ENCODE measurements around the gene ORAI2. TPM values are rescaled to one million over a fixed set of nuclear protein-coding genes. Genes with fewer than 3 reads are reported as not detected.

ORAI2 gene
- total RNA-seq, 2 experiments from 2014 or later = 58.1 to 73.7 TPM

DNA sequence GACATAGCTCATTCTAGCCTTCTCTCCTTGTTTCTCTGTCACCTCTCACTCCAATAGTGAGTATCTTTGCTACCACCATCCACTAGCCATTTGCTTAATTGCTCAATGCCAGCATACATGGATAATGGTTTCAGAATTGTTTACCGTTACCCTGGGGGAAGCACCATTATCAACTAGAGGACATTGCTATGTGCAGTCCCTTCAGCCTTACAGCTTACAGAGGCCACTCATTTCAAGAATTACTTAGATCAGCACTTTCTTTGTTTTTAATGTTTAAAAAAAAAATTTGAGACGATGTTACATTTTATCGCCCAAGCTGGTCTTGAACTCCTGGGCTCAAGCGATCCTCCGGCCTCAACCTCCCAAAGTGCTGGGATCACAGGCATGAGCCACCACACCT lies 14.8 kb upstream of the ORAI2 start:
- Mint-ChIP-seq H3K4me3 (no peak overlapping the region), H3K27ac (peak overlapping the region; percentile 38), H3K4me1 (peaks cover 69% of the 10 kb centered on the region), H3K36me3 (peaks cover 41% of the 10 kb centered on the region), H3K9me3 (ENCODE audit: low read depth) (no peaks in the 10 kb centered on the region), H3K27me3 (no peaks in the 10 kb centered on the region)
- CTCF ChIA-PET = interaction anchor here (1.0 to 4.1 kb wide), 4 partner anchors 8 to 15 kb away, joined by 3 to 40 read pairs (median 8); partner anchors contain the start of gene ORAI2
- no peak for ATAC-seq
- DNase-seq = no peak

DNA sequence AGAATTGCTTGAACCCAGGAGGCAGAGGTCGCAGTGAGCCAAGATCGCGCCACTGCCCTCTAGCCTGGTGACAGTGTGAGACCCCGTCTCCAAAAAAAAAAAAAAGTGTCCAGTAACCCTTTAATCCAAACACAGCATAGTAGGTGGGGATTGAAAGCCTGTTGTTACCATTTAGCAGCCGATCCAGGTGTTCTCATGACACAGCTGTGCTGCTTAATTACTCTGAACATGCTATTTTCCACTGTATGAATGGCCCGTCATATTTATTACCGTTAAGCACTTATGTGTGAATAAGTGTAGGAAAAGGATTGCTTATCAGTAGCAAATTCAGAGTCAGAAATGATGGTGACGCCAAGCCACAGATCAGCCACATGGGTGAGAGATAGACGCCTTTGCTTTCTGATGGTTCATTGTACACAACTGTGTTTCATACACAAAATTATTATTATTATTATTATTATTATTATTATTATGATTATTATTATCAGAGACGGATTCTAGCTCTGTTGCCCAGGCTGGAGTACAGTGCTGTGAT lies 11.6 kb upstream of the ORAI2 start:
- Mint-ChIP-seq H3K4me1 (peaks cover 68% of the 10 kb centered on the region), H3K4me3 (no peak overlapping the region), H3K27me3 (no peaks in the 10 kb centered on the region), H3K9me3 (ENCODE audit: low read depth) (no peaks in the 10 kb centered on the region), H3K27ac (no peak overlapping the region), H3K36me3 (peaks cover 37% of the 10 kb centered on the region)
- CTCF ChIA-PET = interaction anchor here (1.0 kb wide), 1 partner anchor 17 kb away, joined by 3 read pairs; no protein-coding TSS in a partner anchor
- DNase-seq (no peak), ATAC-seq (no peak)

DNA sequence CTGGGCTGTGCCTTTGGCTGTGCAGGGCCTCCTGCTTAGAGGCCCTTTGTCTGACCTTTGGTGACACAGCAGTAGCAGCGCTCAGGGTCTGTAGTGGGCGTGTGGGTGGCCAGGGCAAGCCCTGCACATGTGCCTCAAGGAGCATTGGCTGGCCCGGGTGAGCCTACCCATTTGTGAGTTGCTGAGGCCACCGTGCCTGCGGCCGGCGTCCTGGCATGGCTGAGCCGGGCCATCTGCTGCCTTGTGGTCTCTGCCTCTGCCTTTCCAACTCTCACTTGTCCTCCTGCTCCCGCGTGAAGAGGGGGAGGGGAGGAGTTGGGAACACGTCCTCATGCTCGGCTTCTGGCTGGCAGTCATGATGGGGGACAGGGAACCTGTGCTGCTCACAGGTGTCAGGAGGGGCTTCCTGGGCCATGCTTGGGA lies 9.2 kb upstream of the ORAI2 start:
- H3K27me3 Mint-ChIP-seq = no peaks in the 10 kb centered on the region
- H3K4me1 Mint-ChIP-seq = peaks cover 66% of the 10 kb centered on the region
- H3K4me3 Mint-ChIP-seq = no peak overlapping the region
- no peak for ATAC-seq
- no peak for DNase-seq
- peaks cover 30% of the 10 kb centered on the region for H3K36me3 Mint-ChIP-seq
- H3K27ac Mint-ChIP-seq = peak overlapping the region; percentile 99
- CTCF ChIA-PET = interaction anchor here (1.2 to 1.3 kb wide), 2 partner anchors 9 to 28 kb away, joined by 3 to 6 read pairs; partner anchors contain the start of gene PRKRIP1
- H3K9me3 Mint-ChIP-seq (ENCODE audit: low read depth) = no peaks in the 10 kb centered on the region

DNA sequence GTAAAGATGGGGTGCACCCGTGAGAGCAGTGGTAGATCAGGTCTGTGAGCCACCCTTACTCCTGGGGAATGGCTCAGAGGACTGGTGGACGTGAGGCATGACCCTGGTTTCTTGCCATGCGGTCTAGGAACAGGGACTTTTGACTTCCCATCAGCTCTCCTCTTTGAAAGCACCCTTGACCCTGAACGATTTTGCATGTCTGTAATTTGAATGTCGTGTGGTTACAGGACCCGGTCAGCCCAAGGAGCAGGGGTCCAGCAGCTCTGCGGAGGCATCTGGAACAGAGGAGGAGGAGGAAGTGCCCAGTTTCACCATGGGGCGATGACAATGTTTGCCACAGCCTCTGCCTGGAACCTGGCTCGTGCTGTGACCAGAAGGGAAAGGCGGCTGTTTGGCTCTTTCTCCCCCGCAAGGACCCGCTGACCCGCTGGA lies 8.6 kb upstream of the ORAI2 start:
- Mint-ChIP-seq H3K27me3 (no peaks in the 10 kb centered on the region), H3K36me3 (peaks cover 30% of the 10 kb centered on the region), H3K4me3 (no peak overlapping the region), H3K9me3 (ENCODE audit: low read depth) (no peaks in the 10 kb centered on the region), H3K4me1 (peaks cover 68% of the 10 kb centered on the region), H3K27ac (peak overlapping the region; percentile 99)
- DNase-seq (no peak), ATAC-seq (no peak)
- CTCF ChIA-PET = interaction anchor here (1.3 to 2.9 kb wide), 3 partner anchors 8 to 12 kb away, joined by 6 to 40 read pairs (median 14); no protein-coding TSS in a partner anchor

DNA sequence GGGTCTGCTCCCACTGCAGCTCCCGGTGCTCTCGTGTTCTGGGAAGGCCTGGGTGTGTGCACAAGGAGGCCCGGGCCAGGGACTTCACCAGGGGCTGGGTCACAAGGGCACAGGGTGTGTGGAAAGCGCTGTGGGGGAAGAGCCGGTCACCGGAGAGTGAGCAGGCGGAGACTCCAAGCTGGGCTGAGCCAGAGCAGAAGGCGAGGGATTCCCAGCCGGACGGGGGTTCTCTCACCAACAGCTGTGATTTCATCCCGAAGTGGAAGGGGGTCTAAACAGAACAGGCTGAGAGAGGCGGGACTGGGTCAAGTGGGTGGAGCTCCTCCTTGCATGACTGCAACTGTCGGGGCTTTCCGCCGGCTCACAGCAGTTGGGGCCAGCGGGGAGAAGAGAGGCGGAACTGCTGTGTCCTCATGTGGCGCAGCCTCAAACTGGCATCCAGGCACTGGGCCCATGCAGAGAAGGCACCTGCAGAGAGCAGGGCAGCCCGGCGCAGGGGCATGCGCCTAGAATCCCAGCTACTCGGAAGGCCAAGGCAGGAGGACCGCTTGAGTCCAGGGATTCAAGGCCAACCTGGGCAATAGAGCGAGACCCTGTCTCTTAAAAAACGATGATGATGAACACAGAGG lies 7.6 kb upstream of the ORAI2 start:
- H3K9me3 Mint-ChIP-seq (ENCODE audit: low read depth) = no peaks in the 10 kb centered on the region
- peak overlapping the region; percentile 99 for H3K27ac Mint-ChIP-seq
- ATAC-seq (peak; percentile 87), DNase-seq (peak; percentile 93)
- H3K27me3 Mint-ChIP-seq = no peaks in the 10 kb centered on the region
- CTCF ChIA-PET = interaction anchor here (0.9 to 2.9 kb wide), 7 partner anchors 9 to 42 kb away, joined by 3 to 40 read pairs (median 6); partner anchors contain the start of genes ALKBH4 and PRKRIP1
- H3K4me3 Mint-ChIP-seq = peak overlapping the region; percentile 77
- peaks cover 65% of the 10 kb centered on the region for H3K4me1 Mint-ChIP-seq
- H3K36me3 Mint-ChIP-seq = peaks cover 23% of the 10 kb centered on the region

DNA sequence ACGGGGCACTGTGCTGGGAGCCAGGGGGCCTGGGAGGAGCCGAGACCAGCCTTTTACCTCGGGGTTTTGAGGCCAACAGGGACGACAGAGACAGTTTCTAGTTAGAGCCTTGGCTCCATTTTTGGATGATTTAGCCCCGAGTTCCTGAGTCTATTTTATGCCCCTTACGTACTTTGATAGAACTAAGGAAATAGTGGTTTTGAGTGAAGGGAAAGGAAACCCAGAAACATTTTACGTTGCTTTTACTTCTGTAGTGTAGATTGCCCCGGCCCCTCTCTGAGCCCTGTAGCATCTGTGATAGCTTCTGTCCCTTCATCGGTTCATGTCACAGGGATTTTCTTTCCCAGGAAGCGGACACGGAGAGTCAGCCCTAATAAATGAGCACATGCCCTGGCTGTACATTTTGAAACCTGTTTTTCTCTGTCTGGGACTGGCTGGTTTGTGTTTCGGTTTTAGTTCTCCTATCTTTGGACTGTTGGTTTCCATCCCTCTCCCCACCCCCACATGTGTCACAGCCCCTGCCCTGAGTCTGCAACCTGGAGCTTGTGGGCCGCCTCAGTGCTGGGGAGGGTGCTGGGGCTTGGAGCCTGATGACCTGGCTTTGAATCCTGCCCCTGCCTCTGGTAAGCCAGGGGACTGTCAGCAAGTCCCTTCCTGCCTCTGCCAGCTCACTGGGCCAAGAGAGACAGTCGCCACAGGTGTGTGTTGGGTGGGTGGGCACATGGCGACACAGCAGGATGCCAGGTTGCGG lies 6.9 kb upstream of the ORAI2 start:
- peak; percentile 74 for ATAC-seq
- peaks cover 19% of the 10 kb centered on the region for H3K36me3 Mint-ChIP-seq
- peaks cover 68% of the 10 kb centered on the region for H3K4me1 Mint-ChIP-seq
- CTCF ChIA-PET = interaction anchor here (0.9 to 2.9 kb wide), 9 partner anchors 10 to 41 kb away, joined by 3 to 40 read pairs (median 5); partner anchors contain the start of genes ALKBH4 and PRKRIP1
- H3K4me3 Mint-ChIP-seq = peak overlapping the region; percentile 77
- no peaks in the 10 kb centered on the region for H3K27me3 Mint-ChIP-seq
- peak; percentile 88 for DNase-seq
- peak overlapping the region; percentile 99 for H3K27ac Mint-ChIP-seq
- no peaks in the 10 kb centered on the region for H3K9me3 Mint-ChIP-seq (ENCODE audit: low read depth)

DNA sequence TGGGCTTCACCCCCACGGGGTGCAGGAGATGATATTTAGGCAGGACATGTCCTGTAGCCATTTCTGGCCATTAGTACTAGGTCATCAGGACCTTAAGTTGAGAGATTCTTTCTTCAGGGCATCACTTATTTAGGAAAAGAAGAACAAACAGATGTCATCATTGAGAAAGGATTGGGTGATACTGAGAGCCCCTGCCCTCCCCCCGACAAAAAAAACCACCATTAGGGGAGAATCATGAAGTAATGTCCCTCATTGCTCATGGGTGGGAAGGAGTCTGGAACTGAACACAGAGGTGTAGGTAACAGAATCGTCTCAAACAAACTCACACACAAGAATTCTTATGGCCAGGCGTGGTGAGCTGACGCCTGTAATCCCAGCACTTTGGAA lies 6.4 kb upstream of the ORAI2 start:
- H3K4me1 Mint-ChIP-seq = peaks cover 71% of the 10 kb centered on the region
- CTCF ChIA-PET = interaction anchor here (1.2 to 2.9 kb wide), 6 partner anchors 10 to 37 kb away, joined by 3 to 40 read pairs (median 7); partner anchors contain the start of genes ALKBH4 and PRKRIP1
- H3K9me3 Mint-ChIP-seq (ENCODE audit: low read depth) = no peaks in the 10 kb centered on the region
- H3K36me3 Mint-ChIP-seq = peaks cover 16% of the 10 kb centered on the region
- H3K27ac Mint-ChIP-seq = peak overlapping the region; percentile 99
- no peak for ATAC-seq
- H3K27me3 Mint-ChIP-seq = no peaks in the 10 kb centered on the region
- DNase-seq = no peak
- H3K4me3 Mint-ChIP-seq = peak overlapping the region; percentile 77

DNA sequence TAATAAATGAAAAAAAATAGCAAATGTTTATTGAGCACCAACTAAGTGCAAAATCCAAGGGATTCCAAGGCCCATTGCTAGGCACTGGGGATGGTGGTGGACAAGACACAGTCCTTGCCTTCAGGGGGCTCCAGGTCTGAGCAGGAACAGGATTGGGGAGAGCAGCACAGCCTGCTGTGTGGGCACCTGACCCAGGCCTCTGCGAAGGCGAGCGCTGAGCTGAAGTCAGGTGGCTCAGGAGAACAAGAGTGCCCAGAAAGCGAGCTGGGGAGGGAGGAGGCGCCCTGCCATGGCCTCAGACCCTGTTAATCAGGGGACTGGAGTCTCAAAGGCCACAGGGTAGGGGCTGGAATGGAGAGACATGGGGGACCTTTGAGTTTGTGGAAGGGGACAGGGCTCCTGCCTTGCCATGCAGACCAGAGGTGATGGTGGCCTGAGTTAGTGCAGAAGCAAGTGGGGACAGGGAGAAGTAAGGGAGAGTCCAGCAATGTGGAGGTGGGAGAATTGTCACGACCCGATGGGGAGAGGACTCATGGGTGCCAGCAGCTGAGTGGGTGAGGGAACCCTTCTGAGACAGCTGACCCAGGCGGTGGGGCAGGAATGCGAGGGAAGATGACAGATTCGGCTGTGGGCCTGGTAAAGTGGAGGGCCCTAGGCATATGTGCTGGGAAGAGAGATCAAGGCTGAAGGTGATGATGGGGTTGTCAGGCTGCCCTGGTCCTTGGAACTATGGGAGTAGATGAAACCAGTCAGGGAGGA lies 4.1 kb upstream of the ORAI2 start:
- no peak overlapping the region for H3K4me3 Mint-ChIP-seq
- no peaks in the 10 kb centered on the region for H3K9me3 Mint-ChIP-seq (ENCODE audit: low read depth)
- peaks cover 75% of the 10 kb centered on the region for H3K4me1 Mint-ChIP-seq
- peak overlapping the region; percentile 75 for H3K27ac Mint-ChIP-seq
- ATAC-seq = no peak
- CTCF ChIA-PET = interaction anchor here (1.5 kb wide), 1 partner anchor 25 kb away, joined by 6 read pairs; no protein-coding TSS in a partner anchor
- no peaks in the 10 kb centered on the region for H3K27me3 Mint-ChIP-seq
- DNase-seq = no peak
- peaks cover 17% of the 10 kb centered on the region for H3K36me3 Mint-ChIP-seq

DNA sequence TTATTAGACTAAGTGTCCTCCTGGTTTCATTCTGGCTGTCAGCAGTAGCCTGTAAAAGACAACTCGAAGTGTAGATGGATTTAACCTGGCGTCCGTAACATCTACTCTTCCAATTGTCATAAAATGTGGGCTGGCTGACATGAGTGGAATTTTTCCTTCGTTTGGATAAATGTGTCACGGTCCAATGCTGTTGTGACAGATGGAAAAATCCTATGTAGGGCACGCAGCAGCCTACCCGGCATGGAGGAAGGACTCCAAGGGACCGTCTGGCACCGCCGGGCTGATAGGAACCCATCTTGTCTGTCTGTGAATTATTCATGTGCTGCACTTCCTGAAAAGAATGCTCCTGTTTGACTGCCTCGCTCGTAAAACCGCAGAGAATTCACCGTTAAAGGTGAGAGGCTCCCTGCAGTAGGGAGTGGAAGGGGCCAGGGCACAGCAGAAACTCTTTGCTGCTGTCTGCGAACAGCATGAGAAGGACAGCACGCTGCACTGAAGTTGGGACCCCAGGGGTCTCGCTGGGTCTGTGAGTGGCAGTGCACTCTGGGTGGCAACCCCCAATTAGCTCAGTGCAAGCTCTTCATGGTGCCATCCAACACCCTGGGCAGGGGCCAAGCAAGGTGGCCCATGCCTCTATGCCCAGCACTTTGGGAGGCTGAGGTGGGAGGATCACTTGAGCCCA lies 1.6 kb upstream of the ORAI2 start:
- Mint-ChIP-seq H3K36me3 (peaks cover 16% of the 10 kb centered on the region), H3K4me3 (peak overlapping the region; percentile 27), H3K4me1 (peaks cover 65% of the 10 kb centered on the region), H3K27me3 (no peaks in the 10 kb centered on the region), H3K9me3 (ENCODE audit: low read depth) (no peaks in the 10 kb centered on the region), H3K27ac (peak overlapping the region; percentile 85)
- CTCF ChIA-PET = interaction anchor here (1.2 to 4.7 kb wide), 3 partner anchors 17 to 35 kb away, joined by 4 to 50 read pairs (median 6); no protein-coding TSS in a partner anchor
- ATAC-seq = peak; percentile 20
- DNase-seq = peak; percentile 66

DNA sequence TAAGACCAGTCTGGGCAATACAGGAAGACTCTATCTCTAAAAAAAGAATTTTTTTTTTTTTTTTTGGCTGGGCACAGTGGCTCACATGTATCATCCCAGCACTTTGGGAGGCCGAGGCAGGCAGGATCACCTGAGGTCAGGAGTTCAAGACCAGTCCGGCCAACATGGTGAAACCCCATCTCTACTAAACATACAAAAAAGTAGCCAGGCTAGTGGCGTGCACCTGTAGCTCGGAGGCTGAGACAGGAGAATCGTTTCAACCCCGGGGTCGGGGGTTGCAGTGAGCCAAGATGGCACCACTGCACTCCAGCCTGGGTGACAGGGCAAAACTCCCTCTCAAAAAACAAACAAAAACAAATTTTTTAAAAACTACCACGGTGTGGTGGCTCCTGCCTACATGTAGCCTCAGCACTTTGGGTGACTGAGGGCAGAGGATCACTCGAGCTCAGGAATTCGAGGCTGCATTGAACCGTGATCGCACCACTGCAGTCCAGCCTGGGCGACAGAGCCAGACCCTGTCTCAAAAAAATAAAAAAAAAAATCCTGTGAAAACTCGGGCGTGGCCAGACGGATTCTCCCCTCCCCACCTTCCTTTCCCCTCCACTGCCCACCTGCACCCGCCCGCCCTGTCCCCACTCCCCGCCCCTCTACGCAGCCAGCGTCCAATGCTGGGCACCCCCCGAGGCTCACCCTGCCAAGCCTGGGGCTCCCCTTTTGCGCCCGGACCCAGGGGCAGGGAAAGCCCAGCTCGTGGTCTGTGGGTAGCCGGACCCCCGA lies 745 bp upstream of the ORAI2 start:
- Mint-ChIP-seq H3K9me3 (ENCODE audit: low read depth) (no peaks in the 10 kb centered on the region), H3K27ac (peak overlapping the region; percentile 85), H3K36me3 (peaks cover 18% of the 10 kb centered on the region), H3K27me3 (no peaks in the 10 kb centered on the region), H3K4me3 (peak overlapping the region; percentile 55), H3K4me1 (peaks cover 58% of the 10 kb centered on the region)
- CTCF ChIA-PET = interaction anchor here (1.8 to 5.9 kb wide), 4 partner anchors 13 to 35 kb away, joined by 5 to 50 read pairs (median 18); no protein-coding TSS in a partner anchor
- ATAC-seq (peak; percentile 28), DNase-seq (no peak)

DNA sequence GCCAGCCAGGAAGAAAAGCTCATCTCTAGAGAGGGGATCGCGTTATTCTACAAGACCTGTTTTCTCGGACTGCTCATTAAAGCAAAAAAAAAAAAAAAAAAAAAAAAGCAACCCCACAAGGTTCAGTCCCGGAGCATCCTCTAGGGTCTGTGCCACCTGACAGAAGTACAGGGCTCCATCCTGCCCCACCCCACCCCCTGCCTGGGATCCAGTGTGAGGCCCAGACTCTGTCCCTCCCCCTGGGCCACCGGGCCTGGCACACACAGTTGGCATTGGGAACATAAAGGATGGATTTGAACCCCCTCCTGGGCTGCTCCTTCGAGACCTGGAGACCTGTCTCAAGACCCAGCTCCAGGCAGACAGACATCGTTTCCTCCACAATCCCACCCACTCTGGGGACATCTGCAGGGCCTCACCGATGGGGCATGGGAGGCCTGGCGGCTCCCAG lies 688 bp downstream of the ORAI2 start:
- no peaks in the 10 kb centered on the region for H3K27me3 Mint-ChIP-seq
- peak; percentile 61 for DNase-seq
- peak overlapping the region; percentile 75 for H3K4me3 Mint-ChIP-seq
- peak overlapping the region; percentile 75 for H3K27ac Mint-ChIP-seq
- peaks cover 18% of the 10 kb centered on the region for H3K36me3 Mint-ChIP-seq
- peaks cover 52% of the 10 kb centered on the region for H3K4me1 Mint-ChIP-seq
- ATAC-seq = peak; percentile 25
- H3K9me3 Mint-ChIP-seq (ENCODE audit: low read depth) = no peaks in the 10 kb centered on the region
- CTCF ChIA-PET = interaction anchor here (0.6 to 5.9 kb wide), 8 partner anchors 11 to 282 kb away, joined by 3 to 50 read pairs (median 4); no protein-coding TSS in a partner anchor
